K562 (cell line): Measurements from ENCODE around the gene BORCS5. TPM values are rescaled to one million over a fixed set of nuclear protein-coding genes. Genes with fewer than 3 reads are reported as not detected.

Experiments used
- CBFA2T2 ChIP-seq: fragments of 450-650 bp; conservative IDR thresholded peaks from 2 replicates; pipeline ENCODE4 v1.6.1; 2017; ENCODE audit warnings: mild to moderate bottlenecking
- CBFA2T3 ChIP-seq: fragments of 450-650 bp; IDR thresholded peaks from 2 replicates; pipeline ENCODE4 v1.6.1; 2017
- CREB3 ChIP-seq: fragments of 450-650 bp; conservative IDR thresholded peaks from 2 replicates; pipeline ENCODE4 v1.6.1; 2016; ENCODE audit warnings: missing genetic modification characterization, low read depth, mild to moderate bottlenecking, missing compliant biosample characterization, moderate library complexity
- DPF2 ChIP-seq: fragments of 450-650 bp; IDR thresholded peaks from 2 replicates; pipeline ENCODE4 v1.6.1; 2016
- ETV5 ChIP-seq: sonication (generic); formaldehyde crosslinking; IDR thresholded peaks from 2 replicates; pipeline ENCODE4 v1.4.0; 2020; ENCODE audit warnings: low read depth, mild to moderate bottlenecking, missing genetic modification reagents
- ETV6 ChIP-seq, 3 experiments: fragments of 150-350 bp in 1 of 3; sonication (generic) in 1 of 3; formaldehyde crosslinking in 1 of 3; IDR thresholded peaks; 2 replicates each; pipeline versions ENCODE4 v1.6.1 to v1.8.0; 2014 to 2022; ENCODE audit warnings: borderline replicate concordance in 2 of 3, low read depth in 2 of 3, antibody characterized with exemption in 1 of 3, low read length in 1 of 3, mild to moderate bottlenecking in 1 of 3, missing genetic modification reagents in 1 of 3
- HES1 ChIP-seq: fragments of 450-650 bp; IDR thresholded peaks from 2 replicates; pipeline ENCODE4 v1.6.1; 2016; ENCODE audit warnings: low read depth, mild to moderate bottlenecking, moderate library complexity
- IRF1 ChIP-seq: sonication (generic); formaldehyde crosslinking; IDR thresholded peaks from 2 replicates; pipeline ENCODE4 v1.8.0; 2022; ENCODE audit warnings: missing genetic modification reagents, mild to moderate bottlenecking, borderline replicate concordance
- MEF2A ChIP-seq: IDR thresholded peaks from 2 replicates; pipeline ENCODE4 v1.6.1; 2011; ENCODE audit warnings: low read depth, mild to moderate bottlenecking, low read length, moderate library complexity; ENCODE audit not compliant: control insufficient read depth
- NCOR1 ChIP-seq: fragments of 450-650 bp; IDR thresholded peaks from 2 replicates; pipeline ENCODE4 v1.6.1; 2016; ENCODE audit warnings: mild to moderate bottlenecking, moderate library complexity
- NFYB ChIP-seq: IDR thresholded peaks from 2 replicates; pipeline ENCODE4 v1.6.1; 2011; ENCODE audit warnings: mild to moderate bottlenecking, moderate library complexity; ENCODE audit not compliant: insufficient read length; ENCODE audit errors: extremely low read depth
- POLR2B ChIP-seq: fragments of 450-650 bp; IDR thresholded peaks from 2 replicates; pipeline ENCODE4 v1.6.1; 2018; ENCODE audit warnings: low read depth; ENCODE audit not compliant: partially characterized antibody
- PRDM10 ChIP-seq: fragments of 450-650 bp; IDR thresholded peaks from 2 replicates; pipeline ENCODE4 v1.6.1; 2018; ENCODE audit not compliant: partially characterized antibody
- SRF ChIP-seq, 2 experiments: fragments of 250-450, 450-650 bp in 1 of 2; sonication (Bioruptor Pico) in 1 of 2; sonication (generic) in 1 of 2; formaldehyde crosslinking; IDR thresholded peaks; 2 replicates each; pipeline versions ENCODE4 v1.5.0 to v1.5.1; 2020 to 2022; ENCODE audit warnings: mild to moderate bottlenecking in 1 of 2, missing genetic modification reagents in 1 of 2
- ZFP36 ChIP-seq: fragments of 150-350 bp; IDR thresholded peaks from 2 replicates; pipeline ENCODE4 v1.6.1; 2018; ENCODE audit warnings: low read length, low read depth; ENCODE audit not compliant: partially characterized antibody
- ZNF217 ChIP-seq: sonication (generic); formaldehyde crosslinking; IDR thresholded peaks from 2 replicates; pipeline ENCODE4 v1.8.0; 2022; ENCODE audit warnings: mild to moderate bottlenecking, missing genetic modification reagents
- polyA plus RNA-seq, 8 experiments: library from polyadenylated mRNA; depleted of rRNA in 4 of 8; stranded (reverse) in 5 of 8; unstranded in 3 of 8; fragments of >200 nt; fragmentation: Nextera tagmentation in 2 of 8; fragmentation: Illumina TruSeq in 1 of 8; extraction: Ambion mirVana in 2 of 8; extraction: Trizol in 1 of 8; gene quantifications; 2 replicates each; pipeline versions ENCODE4 v1.2.1 to v1.2.3, GENCODE V29; 2011 to 2014; ENCODE audit warnings: inconsistent platforms in 1 of 8, missing spikeins in 1 of 8
- total RNA-seq, 7 experiments: library from RNA; depleted of rRNA in 6 of 7; stranded (reverse); fragments of >200 nt in 6 of 7; fragmentation: Illumina TruSeq in 2 of 7; extraction: Trizol in 2 of 7; gene quantifications; 2 replicates each; pipeline versions ENCODE4 v1.2.1 to v1.2.3, GENCODE V29; 2011 to 2021; ENCODE audit warnings: low replicate concordance in 1 of 7
- TF ChIP-seq, protein P1 (sequence below): IDR thresholded peaks from 2 replicates; pipeline ENCODE4 v1.6.1; 2012; ENCODE audit warnings: low read depth, low read length, improper control_type of control experiment, borderline replicate concordance
- TF ChIP-seq, protein P2 (sequence below): fragments of 250-450 bp; sonication (Bioruptor Pico); IDR thresholded peaks from 2 replicates; pipeline ENCODE4 v1.6.1; 2021; ENCODE audit warnings: mild to moderate bottlenecking

BORCS5 gene
- total and polyA plus RNA-seq, 9 of the 15 experiments (the other 6 are each of a cell fraction or from before 2014, with no cell fraction given), result 0.31 to 12.4 (median 6.6) TPM

GRCh38 chr12:12353807-12354206 is 3.1 kb upstream of the BORCS5 start (continued):
- TF ChIP-seq ETV6 (IDR thresholded peaks at IDR 0.05; ENCODE audit: borderline replicate concordance in 1 of 2, low read depth in 2 of 2, low read length in 1 of 2), result no peak
- no peak for TF ChIP-seq ETV6 (CRISPR knock-in tag; IDR thresholded peaks at IDR 0.05; ENCODE audit: borderline replicate concordance)
- TF ChIP-seq, protein P1, sequence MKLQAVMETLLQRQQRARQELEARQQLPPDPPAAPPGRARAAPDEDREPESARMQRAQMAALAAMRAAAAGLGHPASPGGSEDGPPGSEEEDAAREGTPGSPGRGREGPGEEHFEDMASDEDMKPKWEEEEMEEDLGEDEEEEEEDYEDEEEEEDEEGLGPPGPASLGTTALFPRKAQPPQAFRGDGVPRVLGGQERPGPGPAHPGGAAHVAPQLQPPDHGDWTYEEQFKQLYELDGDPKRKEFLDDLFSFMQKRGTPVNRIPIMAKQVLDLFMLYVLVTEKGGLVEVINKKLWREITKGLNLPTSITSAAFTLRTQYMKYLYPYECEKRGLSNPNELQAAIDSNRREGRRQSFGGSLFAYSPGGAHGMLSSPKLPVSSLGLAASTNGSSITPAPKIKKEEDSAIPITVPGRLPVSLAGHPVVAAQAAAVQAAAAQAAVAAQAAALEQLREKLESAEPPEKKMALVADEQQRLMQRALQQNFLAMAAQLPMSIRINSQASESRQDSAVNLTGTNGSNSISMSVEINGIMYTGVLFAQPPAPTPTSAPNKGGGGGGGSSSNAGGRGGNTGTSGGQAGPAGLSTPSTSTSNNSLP, result 0 out of 2 replicates have a peak, but pooled peaks have one; percentile 32
- TF ChIP-seq MEF2A, result no peak
- TF ChIP-seq ZNF217 (CRISPR knock-in tag), result no peak
- TF ChIP-seq, protein P2, sequence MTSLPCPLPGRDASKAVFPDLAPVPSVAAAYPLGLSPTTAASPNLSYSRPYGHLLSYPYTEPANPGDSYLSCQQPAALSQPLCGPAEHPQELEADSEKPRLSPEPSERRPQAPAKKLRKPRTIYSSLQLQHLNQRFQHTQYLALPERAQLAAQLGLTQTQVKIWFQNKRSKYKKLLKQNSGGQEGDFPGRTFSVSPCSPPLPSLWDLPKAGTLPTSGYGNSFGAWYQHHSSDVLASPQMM (CRISPR knock-in tag), result no peak
- TF ChIP-seq ETV5 (CRISPR knock-in tag), result no peak
- TF ChIP-seq SRF (CRISPR knock-in tag; IDR thresholded peaks at IDR 0.05), result peak; percentile 96 to 100
- TF ChIP-seq ZFP36, result peak; percentile 77
- TF ChIP-seq PRDM10, result no peak
- 0 out of 2 replicates have a peak, but pooled peaks have one; percentile 40 for TF ChIP-seq DPF2
- TF ChIP-seq NCOR1, result peak; percentile 62
- TF ChIP-seq POLR2B, result no peak
- no peak for TF ChIP-seq IRF1 (CRISPR knock-in tag)
- TF ChIP-seq CREB3, result no peak
- peak; percentile 72; the same call in 1 of the 2 replicates for TF ChIP-seq HES1
- TF ChIP-seq CBFA2T2, result peak; percentile 47
- peak; percentile 78 for TF ChIP-seq CBFA2T3
- peak; percentile 61 for TF ChIP-seq NFYB
